HepG2 (cell line): ENCODE measurements around the gene CHMP6. TPM values are rescaled to one million over a fixed set of nuclear protein-coding genes. Genes with fewer than 3 reads are reported as not detected.

Source experiments
- ATF4 ChIP-seq, 2 experiments: fragments of 450-650 bp in 1 of 2; sonication (generic) in 1 of 2; formaldehyde crosslinking; IDR thresholded peaks; 2 replicates each; pipeline versions ENCODE4 v1.5.0 to v1.8.0; 2020 to 2022; ENCODE audit warnings: mild to moderate bottlenecking in 1 of 2, missing genetic modification reagents in 1 of 2
- BCL6 ChIP-seq: IDR thresholded peaks from 2 replicates; pipeline ENCODE4 v1.6.1; 2016; ENCODE audit warnings: missing genetic modification reagents, missing compliant biosample characterization
- BRCA1 ChIP-seq: sonication (generic); formaldehyde crosslinking; IDR thresholded peaks from 2 replicates; pipeline ENCODE4 v1.4.0; 2020; ENCODE audit warnings: missing genetic modification reagents
- CENPX ChIP-seq: sonication (generic); formaldehyde crosslinking; IDR thresholded peaks from 2 replicates; pipeline ENCODE4 v1.9.0; 2021; ENCODE audit warnings: mild to moderate bottlenecking, missing genetic modification reagents, moderate library complexity
- DNMT1 ChIP-seq: sonication (generic); formaldehyde crosslinking; IDR thresholded peaks from 2 replicates; pipeline ENCODE4 v1.5.1; 2020; ENCODE audit warnings: mild to moderate bottlenecking, missing genetic modification reagents
- ETV5 ChIP-seq: IDR thresholded peaks from 2 replicates; pipeline ENCODE4 v1.6.1; 2018; ENCODE audit warnings: missing biosample characterization, missing genetic modification reagents, inconsistent platforms, borderline replicate concordance
- GATAD2A ChIP-seq: IDR thresholded peaks from 2 replicates; pipeline ENCODE4 v1.6.1; 2016
- GTF2F1 ChIP-seq: fragments of 150-350 bp; IDR thresholded peaks from 2 replicates; pipeline ENCODE4 v1.6.1; 2014; ENCODE audit warnings: low read length
- HMGA1 ChIP-seq: sonication (generic); formaldehyde crosslinking; conservative IDR thresholded peaks from 2 replicates; pipeline ENCODE4 v1.4.0; 2020; ENCODE audit warnings: missing genetic modification reagents
- IKZF5 ChIP-seq: IDR thresholded peaks from 2 replicates; pipeline ENCODE4 v1.6.1; 2018; ENCODE audit warnings: missing genetic modification reagents, mild to moderate bottlenecking, missing compliant biosample characterization
- MAFF ChIP-seq: IDR thresholded peaks from 2 replicates; pipeline ENCODE4 v1.6.1; 2011; ENCODE audit warnings: low read depth, low read length, improper control_type of control experiment
- MXD1 ChIP-seq: sonication (generic); formaldehyde crosslinking; IDR thresholded peaks from 2 replicates; pipeline ENCODE4 v1.4.0; 2020; ENCODE audit warnings: mild to moderate bottlenecking, missing genetic modification reagents
- NFIB ChIP-seq: sonication (generic); formaldehyde crosslinking; IDR thresholded peaks from 2 replicates; pipeline ENCODE4 v1.9.0; 2021; ENCODE audit warnings: missing genetic modification reagents, mild to moderate bottlenecking, borderline replicate concordance
- PHB2 ChIP-seq: fragments of 450-650 bp; IDR thresholded peaks from 2 replicates; pipeline ENCODE4 v1.6.1; 2018; ENCODE audit not compliant: partially characterized antibody
- PHF8 ChIP-seq: sonication (generic); formaldehyde crosslinking; IDR thresholded peaks from 2 replicates; pipeline ENCODE4 v1.5.0; 2020; ENCODE audit warnings: missing genetic modification reagents
- POGK ChIP-seq: sonication (generic); formaldehyde crosslinking; conservative IDR thresholded peaks from 2 replicates; pipeline ENCODE4 v1.8.0; 2022; ENCODE audit warnings: mild to moderate bottlenecking, moderate library complexity, missing genetic modification reagents
- RARG ChIP-seq: sonication (generic); formaldehyde crosslinking; IDR thresholded peaks from 2 replicates; pipeline ENCODE4 v1.4.0; 2020; ENCODE audit warnings: low read depth, mild to moderate bottlenecking, missing genetic modification reagents
- SIX4 ChIP-seq: sonication (generic); formaldehyde crosslinking; IDR thresholded peaks from 2 replicates; pipeline ENCODE4 v1.4.0; 2020; ENCODE audit warnings: missing genetic modification reagents
- TAF1 ChIP-seq: sonication (generic); formaldehyde crosslinking; IDR thresholded peaks from 2 replicates; pipeline ENCODE4 v1.4.0; 2020; ENCODE audit warnings: missing genetic modification reagents
- TARDBP ChIP-seq: sonication (generic); formaldehyde crosslinking; IDR thresholded peaks from 2 replicates; pipeline ENCODE4 v1.8.0; 2022; ENCODE audit warnings: mild to moderate bottlenecking, missing genetic modification reagents
- TGIF2 ChIP-seq: IDR thresholded peaks from 2 replicates; pipeline ENCODE4 v1.6.1; 2016; ENCODE audit warnings: control low read depth, missing compliant biosample characterization
- U2AF1 ChIP-seq: fragments of 200-400 bp; formaldehyde crosslinking; optimal IDR thresholded peaks from 2 replicates; pipeline ENCODE3; 2017; ENCODE audit warnings: mild to moderate bottlenecking, low read depth, low read length
- XBP1 ChIP-seq: sonication (generic); formaldehyde crosslinking; IDR thresholded peaks from 2 replicates; pipeline ENCODE4 v1.5.0; 2020; ENCODE audit warnings: missing genetic modification reagents
- ZBTB25 ChIP-seq: IDR thresholded peaks from 2 replicates; pipeline ENCODE4 v1.6.1; 2018; ENCODE audit warnings: missing genetic modification reagents
- ZBTB7A ChIP-seq: sonication (generic); formaldehyde crosslinking; IDR thresholded peaks from 2 replicates; pipeline ENCODE4 v1.8.0; 2022; ENCODE audit warnings: mild to moderate bottlenecking, missing genetic modification reagents
- ZFAT ChIP-seq: sonication (generic); formaldehyde crosslinking; conservative IDR thresholded peaks from 2 replicates; pipeline ENCODE4 v1.8.1; 2023; ENCODE audit warnings: missing genetic modification reagents, inconsistent platforms
- ZMAT3 ChIP-seq: sonication (generic); formaldehyde crosslinking; conservative IDR thresholded peaks from 2 replicates; pipeline ENCODE4 v1.7.0; 2021; ENCODE audit warnings: missing genetic modification reagents
- ZNF124 ChIP-seq: sonication (generic); formaldehyde crosslinking; IDR thresholded peaks from 2 replicates; pipeline ENCODE4 v1.4.0; 2020; ENCODE audit warnings: missing genetic modification reagents
- ZNF616 ChIP-seq: sonication (generic); formaldehyde crosslinking; IDR thresholded peaks from 2 replicates; pipeline ENCODE4 v1.5.0; 2020; ENCODE audit warnings: low read depth, mild to moderate bottlenecking, missing genetic modification reagents
- ZNF850 ChIP-seq: sonication (generic); formaldehyde crosslinking; conservative IDR thresholded peaks from 2 replicates; pipeline ENCODE4 v1.9.0; 2021; ENCODE audit warnings: mild to moderate bottlenecking, missing genetic modification reagents
- polyA plus RNA-seq, 8 experiments: library from polyadenylated mRNA; depleted of rRNA in 3 of 8; stranded (reverse) in 7 of 8; unstranded in 1 of 8; fragments of >200 nt; fragmentation: Illumina TruSeq in 4 of 8; extraction: Trizol in 4 of 8; gene quantifications; 2 replicates each; pipeline versions ENCODE4 v1.2.1 to v1.2.3, GENCODE V29; 2011 to 2016; ENCODE audit warnings: low read depth in 4 of 8, missing spikeins in 1 of 8, mixed read lengths in 1 of 8; ENCODE audit not compliant: insufficient read depth in 1 of 8
- total RNA-seq, 5 experiments: library from RNA; depleted of rRNA; stranded (reverse); fragments of >200 nt; fragmentation: Illumina TruSeq; extraction: Trizol; gene quantifications; 2 replicates each; pipeline ENCODE4 v1.2.3, GENCODE V29; 2016; ENCODE audit warnings: low read depth in 1 of 5

CHMP6 gene
- total and polyA plus RNA-seq, 2 of the 13 experiments (the other 11 are each of a cell fraction or from before 2014, with no cell fraction given), result 11.1 to 24.2 TPM

GRCh38 chr17:81043319-81043724 is 51.7 kb downstream of the CHMP6 start (continued):
- TF ChIP-seq BRCA1, result no peak
- TF ChIP-seq RARG (CRISPR knock-in tag), result no peak
- TF ChIP-seq ZBTB25 (CRISPR knock-in tag), result no peak
- TF ChIP-seq ZNF850 (CRISPR knock-in tag), result no peak
- TF ChIP-seq PHB2, result no peak
- TF ChIP-seq U2AF1, result no peak
- no peak for TF ChIP-seq ZBTB7A (CRISPR knock-in tag)
- no peak for TF ChIP-seq MAFF
- TF ChIP-seq IKZF5 (CRISPR knock-in tag), result no peak
- no peak for TF ChIP-seq GTF2F1
- no peak for TF ChIP-seq TGIF2 (CRISPR knock-in tag)
- TF ChIP-seq ZMAT3 (CRISPR knock-in tag), result no peak
- no peak for TF ChIP-seq NFIB (CRISPR knock-in tag)
- peak; percentile 76; the same call in 1 of the 2 replicates for TF ChIP-seq MXD1 (CRISPR knock-in tag)
- no peak for TF ChIP-seq ZNF616
- TF ChIP-seq GATAD2A (CRISPR knock-in tag), result no peak
- TF ChIP-seq XBP1, result no peak
- no peak for TF ChIP-seq BCL6 (CRISPR knock-in tag)
- no peak for TF ChIP-seq HMGA1
- no peak for TF ChIP-seq ZNF124
- TF ChIP-seq ZFAT (CRISPR knock-in tag), result no peak
- no peak for TF ChIP-seq POGK (CRISPR knock-in tag)
- TF ChIP-seq ETV5 (CRISPR knock-in tag), result no peak
- TF ChIP-seq ATF4 (CRISPR knock-in tag; IDR thresholded peaks at IDR 0.05), result no peak
- TF ChIP-seq SIX4 (CRISPR knock-in tag), result no peak
- no peak for TF ChIP-seq CENPX
- no peak; the same call in 1 of the 2 replicates for TF ChIP-seq DNMT1 (CRISPR knock-in tag)
- TF ChIP-seq PHF8 (CRISPR knock-in tag), result no peak; the same call in 1 of the 2 replicates
- no peak for TF ChIP-seq TARDBP (CRISPR knock-in tag)
- TF ChIP-seq TAF1, result no peak
